GM18867 (cell line): ENCODE results near the gene PHOX2A.

Experiments
- ATAC-seq: cut with Tn5 transposase; IDR thresholded peaks from one replicate; pipeline ENCODE4 v1.9.1; 2021; ENCODE audit warnings: mild to moderate bottlenecking, moderate library complexity; ENCODE audit not compliant: unreplicated experiment

The PHOX2A gene

GRCh38 chr11:72235351-72236057 is 8.5 kb downstream of the PHOX2A start:
- ATAC-seq = no peak

GRCh38 chr11:72234920-72235319 is 9.1 kb downstream of the PHOX2A start:
- no peak for ATAC-seq

- ATAC-seq = no peak
Measured at GRCh38 chr11:72234514-72234830, 9.5 kb downstream of the PHOX2A start.

GRCh38 chr11:72233773-72234513 is 10.0 kb downstream of the PHOX2A start:
- no peak for ATAC-seq

DNA sequence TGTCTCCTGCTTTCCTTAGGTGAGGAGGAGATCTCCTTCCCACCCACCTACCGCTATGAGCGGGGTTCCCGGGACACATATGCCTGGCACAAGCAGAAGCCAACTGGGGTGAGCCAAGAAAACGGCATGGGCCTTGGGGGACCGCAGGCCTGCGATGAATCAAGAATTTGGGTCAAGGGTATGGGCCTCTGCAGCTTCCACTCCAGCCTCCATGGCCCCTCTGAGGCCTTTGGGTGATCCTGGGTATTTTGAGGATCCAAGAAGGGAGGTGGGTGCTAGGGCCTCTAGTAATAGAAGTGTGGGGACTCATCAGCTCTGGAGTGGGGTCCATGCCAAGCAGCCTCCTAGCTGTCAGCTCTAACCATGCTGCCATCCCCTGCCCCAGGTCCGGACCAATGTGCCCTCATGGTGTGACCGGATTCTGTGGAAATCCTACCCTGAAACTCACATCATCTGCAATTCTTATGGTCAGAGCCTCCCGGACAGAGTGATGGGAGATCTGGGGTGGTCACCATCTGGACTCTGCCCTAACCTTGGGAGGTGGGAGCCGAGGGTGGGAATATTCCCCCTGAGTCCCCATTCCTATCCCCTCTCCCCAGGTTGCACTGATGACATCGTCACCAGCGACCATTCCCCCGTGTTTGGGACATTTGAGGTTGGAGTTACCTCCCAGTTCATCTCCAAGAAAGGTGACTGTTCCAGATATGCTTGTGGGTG is 10.8 kb downstream of the PHOX2A start:
- no peak for ATAC-seq

- no peak for ATAC-seq
Measured at GRCh38 chr11:72232260-72233055, 11.5 kb downstream of the PHOX2A start.

DNA sequence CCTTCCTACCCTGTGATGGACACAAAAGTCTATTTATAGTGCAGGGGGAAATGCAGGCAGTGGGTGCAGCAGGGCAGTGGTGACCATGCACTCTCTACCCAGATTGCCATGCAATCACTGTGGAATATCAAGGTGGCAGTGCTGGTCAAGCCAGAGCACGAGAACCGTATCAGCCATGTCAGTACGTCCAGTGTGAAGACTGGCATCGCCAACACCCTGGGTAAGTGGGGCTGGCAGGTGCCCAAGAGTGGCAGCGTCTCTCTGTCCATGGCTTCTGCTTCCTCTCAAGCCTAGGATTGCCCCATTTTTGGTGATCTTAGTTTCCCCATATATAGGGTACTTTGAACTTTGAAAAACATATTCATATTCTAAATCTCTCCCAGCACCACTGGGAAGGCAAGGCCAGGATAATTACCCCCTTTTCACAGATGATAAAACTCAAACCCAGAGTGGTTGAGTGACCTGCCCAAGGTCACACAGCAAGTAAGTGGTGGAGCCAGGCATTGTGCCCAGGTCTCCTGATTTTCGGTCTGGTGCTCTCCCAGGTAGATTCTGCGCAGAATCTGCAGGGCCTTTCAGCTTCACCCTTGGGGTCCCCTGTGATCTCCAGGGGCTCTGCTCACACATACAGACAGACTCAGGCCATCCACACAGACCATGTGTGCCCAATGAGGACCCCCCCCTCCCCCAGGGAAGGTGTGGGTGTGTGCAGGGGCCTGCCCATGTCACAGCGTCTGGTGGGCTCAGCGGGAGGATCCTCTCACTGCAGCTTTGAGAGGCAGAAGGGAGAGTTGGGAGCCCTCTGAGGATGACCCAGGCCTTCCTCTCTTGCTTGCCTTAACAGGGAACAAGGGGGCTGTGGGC is 12.3 kb downstream of the PHOX2A start:
- ATAC-seq = no peak

DNA sequence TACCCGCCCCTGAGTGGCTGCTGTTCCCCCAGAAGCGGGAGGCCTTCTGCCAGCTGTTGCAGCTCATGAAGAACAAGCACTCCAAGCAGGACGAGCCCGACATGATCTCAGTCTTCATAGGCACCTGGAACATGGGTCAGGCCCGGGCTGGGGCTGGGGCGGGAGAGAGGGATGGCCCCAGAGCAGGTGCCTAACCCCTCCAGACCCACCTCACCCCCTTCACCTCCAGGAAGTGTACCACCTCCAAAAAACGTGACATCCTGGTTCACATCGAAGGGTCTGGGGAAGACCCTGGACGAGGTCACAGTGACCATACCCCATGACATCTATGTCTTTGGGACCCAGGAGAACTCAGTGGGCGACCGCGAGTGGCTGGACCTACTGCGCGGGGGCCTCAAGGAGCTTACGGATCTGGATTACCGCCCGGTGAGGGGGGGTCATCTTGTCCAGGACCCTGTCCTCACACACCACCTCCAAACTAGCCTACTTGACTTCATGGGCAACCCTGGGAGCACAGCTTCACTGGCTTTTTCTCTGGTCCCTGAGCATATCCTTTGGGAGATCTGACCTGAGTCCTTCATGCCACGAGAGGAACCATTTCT is 13.1 kb downstream of the PHOX2A start:
- ATAC-seq = no peak

DNA sequence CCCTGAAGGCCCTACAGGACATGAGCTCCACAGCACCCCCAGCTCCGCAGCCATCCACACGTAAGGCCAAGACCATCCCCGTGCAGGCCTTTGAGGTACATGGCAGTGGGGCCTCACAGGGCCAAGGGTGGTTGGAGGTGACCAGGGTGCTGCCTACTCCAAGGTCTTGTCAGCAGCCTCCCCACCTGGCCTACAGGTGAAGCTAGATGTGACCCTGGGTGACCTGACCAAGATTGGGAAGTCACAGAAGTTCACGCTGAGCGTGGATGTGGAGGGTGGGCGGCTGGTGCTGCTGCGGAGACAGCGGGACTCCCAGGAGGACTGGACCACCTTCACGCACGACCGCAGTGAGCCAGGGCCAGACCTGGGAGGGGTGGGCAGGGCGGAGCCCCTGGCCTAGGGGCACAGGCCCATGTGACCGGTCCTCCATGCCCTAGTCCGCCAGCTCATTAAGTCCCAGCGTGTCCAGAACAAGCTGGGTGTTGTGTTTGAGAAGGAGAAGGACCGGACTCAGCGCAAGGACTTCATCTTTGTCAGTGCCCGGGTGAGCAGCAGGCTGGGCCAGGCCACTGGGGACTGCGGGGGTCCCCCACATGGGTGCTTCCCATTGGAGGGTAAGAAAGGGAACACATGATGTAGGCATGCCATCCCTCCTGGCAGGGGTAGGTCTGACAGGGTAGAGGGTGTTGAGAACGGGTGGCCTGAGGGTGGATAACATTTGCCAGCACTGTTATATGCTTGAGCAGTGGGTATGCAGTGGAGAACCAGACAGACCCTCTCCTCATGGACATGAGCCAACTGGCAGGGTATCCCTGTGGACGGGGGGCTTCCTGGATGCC is 13.8 kb downstream of the PHOX2A start:
- no peak for ATAC-seq

- ATAC-seq = no peak
Measured at GRCh38 chr11:72229336-72229924, 14.5 kb downstream of the PHOX2A start.

DNA sequence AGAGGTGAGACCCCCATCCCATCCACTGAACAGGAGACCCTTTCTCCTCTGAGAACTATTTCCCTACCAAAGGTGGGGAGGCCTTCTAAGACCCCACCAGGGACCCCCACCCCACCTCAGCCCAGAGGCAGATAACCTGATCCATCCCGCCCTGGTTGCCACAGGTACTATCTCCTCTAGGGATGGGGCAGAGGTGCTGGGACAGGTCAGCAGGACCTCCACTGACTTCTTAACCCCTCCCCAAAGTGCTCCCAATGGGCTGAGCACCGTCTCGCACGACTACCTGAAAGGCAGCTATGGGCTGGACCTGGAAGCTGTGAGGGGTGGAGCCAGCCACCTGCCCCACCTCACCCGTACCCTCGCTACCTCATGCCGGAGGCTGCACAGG is 15.1 kb downstream of the PHOX2A start:
- ATAC-seq = no peak

DNA sequence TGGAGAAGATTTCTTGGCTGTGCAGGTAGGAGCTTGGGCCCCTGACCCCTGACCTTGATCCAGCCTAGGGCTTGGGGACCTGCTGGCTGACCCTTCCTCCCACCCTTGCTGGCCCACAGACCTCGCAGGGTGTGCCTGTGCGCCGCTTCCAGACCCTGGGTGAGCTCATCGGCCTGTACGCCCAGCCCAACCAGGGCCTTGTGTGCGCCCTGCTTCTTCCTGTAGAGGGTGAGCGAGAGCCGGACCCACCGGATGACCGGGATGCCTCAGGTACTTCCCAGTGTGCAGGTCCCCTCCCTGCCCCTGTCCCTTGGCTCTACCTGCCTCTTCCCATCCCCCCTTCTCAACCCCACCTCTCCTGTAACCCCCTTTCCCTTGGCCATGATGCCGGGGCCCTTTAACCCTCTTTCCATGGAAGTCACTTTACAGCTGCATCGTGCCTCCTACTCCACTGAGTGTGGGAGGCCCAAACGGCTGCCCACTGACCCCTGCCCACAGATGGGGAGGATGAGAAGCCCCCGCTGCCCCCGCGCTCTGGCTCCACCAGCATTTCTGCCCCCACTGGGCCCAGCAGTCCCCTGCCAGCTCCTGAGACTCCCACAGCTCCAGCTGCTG is 15.6 kb downstream of the PHOX2A start:
- no peak for ATAC-seq

GRCh38 chr11:72227316-72228228 is 16.4 kb downstream of the PHOX2A start:
- ATAC-seq = no peak

- ATAC-seq = no peak
Measured at GRCh38 chr11:72226701-72227100, 17.3 kb downstream of the PHOX2A start.

DNA sequence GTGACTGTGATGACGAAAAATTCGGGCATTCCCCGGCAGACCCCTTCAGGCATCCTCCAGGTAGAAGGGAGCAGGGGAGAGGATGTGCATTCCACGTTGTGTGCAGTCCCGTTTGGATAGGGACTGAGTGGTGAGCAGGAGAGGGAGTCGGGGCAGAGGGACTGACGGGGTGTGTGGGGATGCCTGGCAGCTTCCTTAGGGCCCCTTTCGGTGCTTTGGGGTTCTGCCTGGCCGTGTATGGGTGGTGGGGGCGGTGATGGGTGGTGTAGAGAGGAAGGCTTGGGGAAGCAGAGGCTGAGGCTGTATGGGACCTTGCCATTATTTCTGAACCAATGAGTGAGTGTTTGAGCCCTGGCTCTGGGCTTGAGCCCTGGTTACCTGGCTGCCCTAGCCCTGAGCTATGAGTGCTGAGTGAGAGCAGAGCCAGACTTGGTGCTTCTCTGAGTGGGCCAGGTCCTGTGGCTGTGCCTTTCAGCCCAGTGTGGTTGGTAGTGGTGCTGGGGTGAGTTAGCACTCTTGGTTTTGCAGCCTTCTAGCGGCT is 18.5 kb downstream of the PHOX2A start:
- no peak for ATAC-seq

DNA sequence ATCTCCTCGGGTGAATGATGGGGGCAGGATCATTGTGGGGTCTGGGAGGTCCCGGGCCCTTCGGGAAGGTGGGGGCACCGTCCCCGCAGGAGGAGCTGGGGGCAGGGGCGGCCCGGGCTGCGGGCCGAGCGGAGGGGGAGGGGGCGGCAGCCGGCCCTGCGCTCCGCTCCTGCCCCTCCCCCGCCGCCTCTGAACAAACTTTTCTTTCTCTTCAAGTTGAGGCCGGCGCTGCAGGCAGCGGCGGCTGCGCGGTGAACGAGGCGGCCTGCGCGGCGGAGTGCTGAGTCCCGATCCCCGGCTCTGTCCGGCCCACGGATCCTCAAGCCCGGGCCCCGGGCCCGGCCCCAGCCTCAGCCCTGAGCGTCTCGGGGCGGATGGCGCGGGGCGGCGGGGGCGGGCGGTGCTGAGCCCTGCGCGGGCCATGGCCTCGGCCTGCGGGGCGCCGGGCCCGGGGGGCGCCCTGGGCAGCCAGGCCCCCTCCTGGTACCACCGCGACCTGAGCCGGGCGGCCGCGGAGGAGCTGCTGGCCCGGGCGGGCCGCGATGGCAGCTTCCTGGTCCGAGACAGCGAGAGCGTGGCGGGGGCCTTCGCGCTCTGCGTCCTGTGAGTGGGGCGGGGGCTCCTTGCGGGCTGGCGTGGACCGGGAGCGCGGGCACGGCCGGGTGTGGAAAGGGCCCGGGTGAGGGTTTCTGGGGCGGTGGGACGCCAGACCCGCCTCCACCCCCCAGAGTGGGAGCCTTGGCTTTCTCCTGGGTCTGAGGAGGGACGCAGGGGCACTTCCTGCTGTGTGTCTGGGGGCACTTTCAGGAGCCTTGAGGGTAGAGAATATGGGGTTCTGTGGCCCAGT is 19.2 kb downstream of the PHOX2A start, which contains the start of gene INPPL1:
Gene INPPL1 (plus strand): TSS at position 204 of the 847 bp plus-strand sequence. CDS start 218 bp downstream, at position 422.
- no peak for ATAC-seq
